Karpas-422 (cell line): ENCODE results near the gene RGS17. TPM values are rescaled to one million over a fixed set of nuclear protein-coding genes. Genes with fewer than 3 reads are reported as not detected.

ENCODE experiments used
- DNase-seq: peaks from one replicate; pipeline ENCODE4 v3.0.0-alpha.2; 2015
- H2AFZ ChIP-seq: fragments of 200-600 bp; sonication (generic); 2 replicates; pipeline ENCODE4 v1.6.1; 2014; ENCODE audit warnings: antibody characterized with exemption, low read length, mixed read lengths
- H3K27ac ChIP-seq: fragments of 200-600 bp; sonication (generic); 2 replicates; pipeline ENCODE4 v1.5.1; 2014; ENCODE audit warnings: mild to moderate bottlenecking, low read length, moderate library complexity
- H3K27me3 ChIP-seq: fragments of 200-600 bp; sonication (generic); 2 replicates; pipeline ENCODE4 v1.6.1; 2014; ENCODE audit warnings: low read length, mixed read lengths
- H3K36me3 ChIP-seq: fragments of 200-600 bp; sonication (generic); 2 replicates; pipeline ENCODE4 v1.6.1; 2014; ENCODE audit warnings: low read length, mixed read lengths; ENCODE audit not compliant: insufficient read depth
- H3K4me1 ChIP-seq: fragments of 200-600 bp; sonication (generic); 2 replicates; pipeline ENCODE4 v1.6.1; 2014; ENCODE audit warnings: mild to moderate bottlenecking, low read length, mixed read lengths
- H3K4me2 ChIP-seq: fragments of 200-600 bp; sonication (generic); 2 replicates; pipeline ENCODE4 v1.6.1; 2014; ENCODE audit warnings: low read length, low read depth, mild to moderate bottlenecking; ENCODE audit not compliant: poor library complexity, severe bottlenecking
- H3K4me3 ChIP-seq: fragments of 200-600 bp; sonication (generic); 2 replicates; pipeline ENCODE4 v1.5.1; 2014; ENCODE audit warnings: mild to moderate bottlenecking, antibody characterized with exemption, low read length, mixed read lengths
- H3K79me2 ChIP-seq: fragments of 200-600 bp; sonication (generic); 2 replicates; pipeline ENCODE4 v1.6.1; 2014; ENCODE audit warnings: mild to moderate bottlenecking, low read length, mixed read lengths
- H3K9ac ChIP-seq: fragments of 200-600 bp; sonication (generic); 2 replicates; pipeline ENCODE4 v1.6.0; 2014; ENCODE audit warnings: low read length
- H3K9me2 ChIP-seq: fragments of 200-600 bp; sonication (generic), shearing (Covaris generic); replicated peaks from 2 replicates; pipeline ENCODE4 v1.6.0; 2014; ENCODE audit warnings: mild to moderate bottlenecking, low read length, moderate library complexity; ENCODE audit not compliant: insufficient read depth
- H3K9me3 ChIP-seq: fragments of 300-700, 200-600 bp; sonication (generic); 2 replicates; pipeline ENCODE4 v1.6.1; 2014; ENCODE audit warnings: low read length, mixed read lengths
- H4K20me1 ChIP-seq: fragments of 200-600 bp; sonication (generic); 2 replicates; pipeline ENCODE4 v1.6.1; 2014; ENCODE audit warnings: mild to moderate bottlenecking, antibody characterized with exemption, low read length, low read depth; ENCODE audit not compliant: insufficient read depth
- total RNA-seq: library from RNA; depleted of rRNA; stranded (reverse); fragments of >200 nt; shearing (Covaris generic); gene quantifications from 2 replicates; pipeline ENCODE4 v1.2.3, GENCODE V29; 2014; ENCODE audit warnings: low replicate concordance

The RGS17 gene
- total RNA-seq, 1 experiment from 2014 or later, result not detected

GRCh38 chr6:153034139-153034538, 96.9 kb downstream of the RGS17 start:
- no peaks in the 10 kb centered on the region for H3K9me2 ChIP-seq
- H3K36me3 ChIP-seq, result no peaks in the 10 kb centered on the region
- no peak overlapping the region for H3K4me2 ChIP-seq
- no peaks in the 10 kb centered on the region for H3K4me1 ChIP-seq
- H2AFZ ChIP-seq, result no peak overlapping the region
- H3K79me2 ChIP-seq, result no peaks in the 10 kb centered on the region
- no peak overlapping the region for H3K9ac ChIP-seq
- H3K27me3 ChIP-seq, result no peaks in the 10 kb centered on the region
- H3K9me3 ChIP-seq, result no peaks in the 10 kb centered on the region
- no peak for DNase-seq
- no peaks in the 10 kb centered on the region for H4K20me1 ChIP-seq
- no peak overlapping the region for H3K27ac ChIP-seq
- H3K4me3 ChIP-seq, result no peak overlapping the region

- no peak overlapping the region for H3K27ac ChIP-seq
- no peak overlapping the region for H2AFZ ChIP-seq
- no peak overlapping the region for H3K9ac ChIP-seq
- no peak overlapping the region for H3K4me3 ChIP-seq
- no peaks in the 10 kb centered on the region for H3K79me2 ChIP-seq
- H3K36me3 ChIP-seq, result no peaks in the 10 kb centered on the region
- H3K9me3 ChIP-seq, result no peaks in the 10 kb centered on the region
- H3K9me2 ChIP-seq, result no peaks in the 10 kb centered on the region
- H3K27me3 ChIP-seq, result no peaks in the 10 kb centered on the region
- DNase-seq, result peak; percentile 66
- no peaks in the 10 kb centered on the region for H4K20me1 ChIP-seq
- H3K4me1 ChIP-seq, result no peaks in the 10 kb centered on the region
- no peak overlapping the region for H3K4me2 ChIP-seq
Measured at GRCh38 chr6:153032255-153032882, 98.7 kb downstream of the RGS17 start.

- no peak overlapping the region for H3K27ac ChIP-seq
- H3K4me3 ChIP-seq, result no peak overlapping the region
- H3K79me2 ChIP-seq, result no peaks in the 10 kb centered on the region
- H4K20me1 ChIP-seq, result no peaks in the 10 kb centered on the region
- H3K9ac ChIP-seq, result no peak overlapping the region
- no peak for DNase-seq
- H3K4me1 ChIP-seq, result no peaks in the 10 kb centered on the region
- H3K9me2 ChIP-seq, result no peaks in the 10 kb centered on the region
- no peak overlapping the region for H2AFZ ChIP-seq
- no peak overlapping the region for H3K4me2 ChIP-seq
- H3K27me3 ChIP-seq, result no peaks in the 10 kb centered on the region
- H3K9me3 ChIP-seq, result no peaks in the 10 kb centered on the region
- no peaks in the 10 kb centered on the region for H3K36me3 ChIP-seq
Measured at GRCh38 chr6:153031335-153031955, 99.6 kb downstream of the RGS17 start.

- Histone ChIP-seq H3K79me2 (no peaks in the 10 kb centered on the region), H3K27ac (no peak overlapping the region), H2AFZ (no peak overlapping the region), H3K36me3 (no peaks in the 10 kb centered on the region), H3K9me2 (no peaks in the 10 kb centered on the region), H3K4me2 (no peak overlapping the region), H3K27me3 (no peaks in the 10 kb centered on the region), H3K9me3 (no peaks in the 10 kb centered on the region), H3K4me3 (no peak overlapping the region), H3K9ac (no peak overlapping the region), H4K20me1 (no peaks in the 10 kb centered on the region), H3K4me1 (no peaks in the 10 kb centered on the region)
- DNase-seq, result no peak
Measured at GRCh38 chr6:153028963-153029362, 102.1 kb downstream of the RGS17 start.

DNA sequence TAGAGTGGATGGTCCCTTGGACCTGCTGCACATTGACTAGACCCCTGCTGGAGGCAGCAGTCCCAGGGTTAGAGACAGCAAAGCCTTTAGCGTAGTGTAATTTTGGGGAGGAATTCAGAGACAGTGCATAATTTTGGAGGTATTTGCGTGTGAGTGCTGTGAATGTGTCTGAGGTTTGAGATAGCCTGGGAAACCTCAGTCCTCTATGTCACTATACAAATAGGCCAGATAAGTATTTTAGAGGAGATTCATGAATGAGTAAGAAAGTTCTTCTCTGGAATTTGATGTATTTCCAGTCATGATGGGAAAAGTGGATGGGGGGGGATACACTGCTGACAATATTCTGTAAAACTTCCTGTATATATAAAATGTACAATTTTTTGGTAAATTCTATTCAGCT, 102.8 kb downstream of the RGS17 start:
- no peak overlapping the region for H3K27ac ChIP-seq
- H3K4me2 ChIP-seq, result no peak overlapping the region
- no peak overlapping the region for H2AFZ ChIP-seq
- H3K36me3 ChIP-seq, result no peaks in the 10 kb centered on the region
- no peak overlapping the region for H3K4me3 ChIP-seq
- no peak overlapping the region for H3K9ac ChIP-seq
- no peak for DNase-seq
- no peaks in the 10 kb centered on the region for H3K4me1 ChIP-seq
- H3K9me2 ChIP-seq, result no peaks in the 10 kb centered on the region
- no peaks in the 10 kb centered on the region for H4K20me1 ChIP-seq
- H3K9me3 ChIP-seq, result no peaks in the 10 kb centered on the region
- H3K79me2 ChIP-seq, result no peaks in the 10 kb centered on the region
- H3K27me3 ChIP-seq, result no peaks in the 10 kb centered on the region

DNA sequence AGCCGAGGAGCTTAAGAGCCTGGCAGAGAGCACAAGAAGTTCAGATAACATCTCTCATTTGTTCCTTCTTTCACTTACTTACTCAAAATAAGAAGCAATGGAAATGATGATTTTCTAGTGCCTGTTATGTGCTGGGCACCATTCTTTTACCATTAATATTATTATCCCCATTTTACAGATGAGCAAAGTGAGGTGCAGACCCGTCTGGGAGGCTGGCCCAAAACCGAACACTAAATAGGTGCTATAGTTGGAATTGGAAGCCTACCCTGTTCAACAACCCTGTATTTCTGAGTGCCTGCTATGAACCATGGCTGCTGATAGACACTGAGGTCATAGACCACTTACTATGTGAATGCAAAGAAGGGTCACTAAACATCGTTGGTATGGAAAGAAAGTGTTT, 103.6 kb downstream of the RGS17 start:
- no peak for DNase-seq
- no peak overlapping the region for H3K4me3 ChIP-seq
- H3K27me3 ChIP-seq, result no peaks in the 10 kb centered on the region
- H3K9ac ChIP-seq, result no peak overlapping the region
- H3K27ac ChIP-seq, result no peak overlapping the region
- no peaks in the 10 kb centered on the region for H3K9me3 ChIP-seq
- no peaks in the 10 kb centered on the region for H3K9me2 ChIP-seq
- no peaks in the 10 kb centered on the region for H3K79me2 ChIP-seq
- H3K36me3 ChIP-seq, result no peaks in the 10 kb centered on the region
- no peaks in the 10 kb centered on the region for H3K4me1 ChIP-seq
- no peaks in the 10 kb centered on the region for H4K20me1 ChIP-seq
- no peak overlapping the region for H2AFZ ChIP-seq
- no peak overlapping the region for H3K4me2 ChIP-seq

- Histone ChIP-seq H2AFZ (no peak overlapping the region), H4K20me1 (no peaks in the 10 kb centered on the region), H3K9ac (no peak overlapping the region), H3K4me3 (no peak overlapping the region), H3K79me2 (no peaks in the 10 kb centered on the region), H3K27me3 (no peaks in the 10 kb centered on the region), H3K4me2 (no peak overlapping the region), H3K9me3 (no peaks in the 10 kb centered on the region), H3K9me2 (no peaks in the 10 kb centered on the region), H3K27ac (no peak overlapping the region), H3K4me1 (no peaks in the 10 kb centered on the region), H3K36me3 (no peaks in the 10 kb centered on the region)
- DNase-seq, result no peak
Measured at GRCh38 chr6:153024709-153025017, 106.4 kb downstream of the RGS17 start.

GRCh38 chr6:153023977-153024708, 106.9 kb downstream of the RGS17 start:
- Histone ChIP-seq H3K9ac (no peak overlapping the region), H3K9me2 (no peaks in the 10 kb centered on the region), H3K36me3 (no peaks in the 10 kb centered on the region), H3K27ac (no peak overlapping the region), H3K27me3 (no peaks in the 10 kb centered on the region), H2AFZ (no peak overlapping the region), H4K20me1 (no peaks in the 10 kb centered on the region), H3K4me1 (no peaks in the 10 kb centered on the region), H3K4me3 (no peak overlapping the region), H3K4me2 (no peak overlapping the region), H3K9me3 (no peaks in the 10 kb centered on the region), H3K79me2 (no peaks in the 10 kb centered on the region)
- DNase-seq, result peak; percentile 91
